Psoas muscle (tissue), 8 donors: ENCODE data around the gene LATS2. TPM values are rescaled to one million over a fixed set of nuclear protein-coding genes. Genes with fewer than 3 reads are reported as not detected.
A peak's percentile ranks its signal among the peaks of the same experiment; 100 is the strongest.

ENCODE experiments used
- ATAC-seq, 4 donors: fragments of 200-7000 bp; cut with Tn5 transposase; one replicate each; pipeline ENCODE4 v1.9.1; 2020; ENCODE audit warnings: moderate library complexity in 3 of 4, mild to moderate bottlenecking in 2 of 4
- DNase-seq, 2 donors: peaks; one replicate each; pipeline ENCODE4 v3.0.0-alpha.2; 2020
- H3K27ac ChIP-seq: fragments of 200-600 bp; one replicate; pipeline ENCODE4 v1.8.0; 2022
- H3K27me3 ChIP-seq, 3 donors: fragments of 200-600 bp in 1 of 3; one replicate each; pipeline versions ENCODE4 v1.6.1 to v1.8.0; 2013 to 2022; ENCODE audit warnings: low read length in 2 of 3, mild to moderate bottlenecking in 2 of 3, moderate library complexity in 1 of 3; ENCODE audit not compliant: insufficient read depth in 3 of 3
- H3K36me3 ChIP-seq, 2 donors: fragments of 200-600 bp in 1 of 2; one replicate each; pipeline versions ENCODE4 v1.6.1 to v1.8.0; 2013 to 2022; ENCODE audit warnings: low read depth in 1 of 2, mild to moderate bottlenecking in 1 of 2, moderate library complexity in 1 of 2; ENCODE audit not compliant: insufficient read depth in 1 of 2
- H3K4me1 ChIP-seq: fragments of 200-600 bp; one replicate; pipeline ENCODE4 v1.8.0; 2022
- H3K4me3 ChIP-seq: fragments of 200-600 bp; one replicate; pipeline ENCODE4 v1.8.0; 2022; ENCODE audit warnings: mild to moderate bottlenecking
- H3K9me3 ChIP-seq: fragments of 200-600 bp; one replicate; pipeline ENCODE4 v1.8.0; 2022
- WGBS, 3 donors: extraction: QIAGEN DNeasy Blood & Tissue Kit; methylation state at CpG; one replicate each; pipeline versions ENCODE4 v1.1.6 to v1.1.7; 2013; 5-methylcytosine and 5-hydroxymethylcytosine counted together
- intact Hi-C, 2 donors: fragments of 100-400 bp; cut with DNase I; formaldehyde crosslinking; loops; one replicate each; pipeline versions ENCODE4 v1.11.0 to v1.14.2; 2022
- polyA plus RNA-seq, 3 donors: library from polyadenylated mRNA; stranded (reverse); fragments of 200-250 nt; gene quantifications; one replicate each; pipeline ENCODE4 v1.2.3, GENCODE V29; 2013
- total RNA-seq, 4 donors: library from RNA; stranded (reverse); fragmentation: NEBNext Ultra II Directional in 2 of 4; extraction: Animal tissue kit (Norgen Biotek cat#: 25700) in 2 of 4; gene quantifications; one replicate each; pipeline versions ENCODE4 v1.2.1 to v1.2.4, GENCODE V29; 2021 to 2023
- TF ChIP-seq, protein P1 (sequence below): fragments of 200-600 bp; IDR thresholded peaks from one replicate; pipeline ENCODE4 v1.8.0; 2022; ENCODE audit warnings: antibody characterized with exemption
- donor health status: healthy with polysubstance abuse.
- donor health status: DM: no; HTN: no; CAD: no; lungs with moderate emphysema.
- donor health status: Bipolar disorder and iron deficiency.
- donor health status: healthy.
- donor health status: DM: yes; HTN: yes; CAD: no.
- donor health status: DM: no; HTN: no; CAD: no.
- donor health status: DM: no; HTN: no; CAD: no.
- donor health status: DM: yes; HTN: yes; CAD: no.

LATS2 gene
- total and polyA plus RNA-seq, 7 donors: 6.0 to 27.4 (median 23.7) TPM

DNA sequence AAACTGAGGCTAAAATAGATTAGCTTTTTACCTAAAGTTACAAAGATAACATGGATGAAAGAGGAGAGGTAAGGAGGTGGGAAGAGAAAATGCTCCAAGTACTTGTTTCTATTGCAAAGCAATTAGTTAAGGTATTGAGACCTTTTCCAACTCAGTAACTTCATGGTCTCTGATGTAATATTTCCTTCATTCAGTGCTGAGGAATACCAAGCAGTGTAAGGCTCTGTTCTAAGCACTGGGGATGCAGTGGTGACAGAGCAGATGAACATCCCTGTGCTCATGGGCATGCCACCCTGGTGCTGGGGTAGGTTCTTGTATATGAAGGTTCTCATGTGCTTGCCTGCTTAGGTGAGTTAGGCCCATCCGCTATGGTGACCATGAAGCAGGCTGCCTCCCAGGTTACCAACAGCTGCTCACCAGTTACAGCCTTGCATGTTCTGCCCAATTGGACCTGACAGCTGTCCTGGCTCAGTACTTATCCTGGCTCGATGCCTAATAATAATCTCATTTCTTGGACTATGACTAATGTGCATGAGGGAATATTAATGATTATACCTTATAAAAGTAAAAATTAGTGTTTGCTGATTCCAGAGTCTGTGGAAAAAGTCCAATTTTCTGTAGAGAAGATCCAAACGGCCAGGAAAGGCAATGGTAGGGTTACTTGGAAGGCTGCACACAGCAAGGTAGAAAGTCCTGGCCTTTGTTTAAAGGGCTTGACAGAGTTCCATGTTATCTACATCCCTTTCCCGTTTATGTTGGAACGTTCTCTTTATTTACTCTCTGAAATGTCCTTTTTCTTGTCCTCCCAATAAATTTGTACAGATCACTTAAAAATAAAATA, 48.3 kb downstream of the LATS2 start:
- ATAC-seq (peak; percentile 39 to 55 (median 48)), DNase-seq (no peak)
- intact Hi-C loops: no loop called here
- Histone ChIP-seq H3K27ac (peak overlapping the region; percentile 83), H3K4me1 (peaks cover 84% of the 10 kb centered on the region), H3K9me3 (no peaks in the 10 kb centered on the region), H3K4me3 (no peak overlapping the region), H3K36me3 (no peaks in the 10 kb centered on the region), H3K27me3 (no peaks in the 10 kb centered on the region)
- TF ChIP-seq, protein P1, sequence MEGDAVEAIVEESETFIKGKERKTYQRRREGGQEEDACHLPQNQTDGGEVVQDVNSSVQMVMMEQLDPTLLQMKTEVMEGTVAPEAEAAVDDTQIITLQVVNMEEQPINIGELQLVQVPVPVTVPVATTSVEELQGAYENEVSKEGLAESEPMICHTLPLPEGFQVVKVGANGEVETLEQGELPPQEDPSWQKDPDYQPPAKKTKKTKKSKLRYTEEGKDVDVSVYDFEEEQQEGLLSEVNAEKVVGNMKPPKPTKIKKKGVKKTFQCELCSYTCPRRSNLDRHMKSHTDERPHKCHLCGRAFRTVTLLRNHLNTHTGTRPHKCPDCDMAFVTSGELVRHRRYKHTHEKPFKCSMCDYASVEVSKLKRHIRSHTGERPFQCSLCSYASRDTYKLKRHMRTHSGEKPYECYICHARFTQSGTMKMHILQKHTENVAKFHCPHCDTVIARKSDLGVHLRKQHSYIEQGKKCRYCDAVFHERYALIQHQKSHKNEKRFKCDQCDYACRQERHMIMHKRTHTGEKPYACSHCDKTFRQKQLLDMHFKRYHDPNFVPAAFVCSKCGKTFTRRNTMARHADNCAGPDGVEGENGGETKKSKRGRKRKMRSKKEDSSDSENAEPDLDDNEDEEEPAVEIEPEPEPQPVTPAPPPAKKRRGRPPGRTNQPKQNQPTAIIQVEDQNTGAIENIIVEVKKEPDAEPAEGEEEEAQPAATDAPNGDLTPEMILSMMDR: no peak
- 13 to 27% (median 16%) methylated on average over 5 of the region's 5 CpGs for WGBS, 3 donors

DNA sequence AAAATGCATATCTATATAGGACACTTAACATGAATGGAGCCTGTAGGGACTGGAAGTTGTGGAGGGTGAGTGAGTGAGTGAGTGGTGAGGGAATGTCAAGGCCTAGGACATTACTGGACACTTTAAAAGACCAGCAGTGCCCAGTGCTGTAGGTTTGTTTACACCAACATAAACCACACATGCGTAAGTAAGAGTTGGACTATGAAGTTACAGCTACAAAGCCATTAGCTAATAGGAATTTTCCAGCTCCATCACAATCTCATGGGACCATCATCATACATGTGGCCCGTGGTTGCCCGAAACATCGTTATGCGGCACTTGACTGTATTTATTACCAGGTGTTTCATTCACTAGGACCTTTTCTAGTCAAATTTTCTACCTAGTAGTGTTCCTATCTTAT, 49.2 kb downstream of the LATS2 start:
- Histone ChIP-seq H3K9me3 (no peaks in the 10 kb centered on the region), H3K27me3 (no peaks in the 10 kb centered on the region), H3K4me3 (no peak overlapping the region), H3K4me1 (peaks cover 84% of the 10 kb centered on the region), H3K27ac (peak overlapping the region; percentile 83), H3K36me3 (no peaks in the 10 kb centered on the region)
- TF ChIP-seq, protein P1: no peak
- ATAC-seq: no peak
- WGBS, 3 donors: 56 to 62% (median 57%) methylated on average over 5 of the region's 5 CpGs
- no peak for DNase-seq
- intact Hi-C loops: no loop called here

DNA sequence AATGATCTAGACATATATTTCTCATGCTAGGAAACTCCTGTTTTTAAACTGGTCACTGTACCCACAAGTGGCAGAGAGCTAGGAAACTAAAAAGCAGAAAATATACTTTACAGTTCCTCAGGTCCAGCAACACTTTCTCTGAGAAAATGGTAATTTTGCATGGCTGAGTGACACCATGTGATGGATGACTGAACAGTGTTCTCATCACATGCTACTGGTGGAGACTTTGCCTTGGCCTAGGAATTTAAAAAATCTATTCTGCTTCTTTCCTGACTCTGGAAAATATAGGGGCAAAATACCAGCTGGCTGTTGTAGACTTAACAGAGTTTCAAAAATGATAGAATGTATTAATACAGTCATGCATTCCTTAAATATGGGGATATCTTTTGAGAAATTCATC, 50.0 kb downstream of the LATS2 start:
- ATAC-seq (no peak), DNase-seq (no peak)
- H3K27ac ChIP-seq: peak overlapping the region; percentile 33
- TF ChIP-seq, protein P1: no peak
- H3K4me1 ChIP-seq: peaks cover 85% of the 10 kb centered on the region
- no peaks in the 10 kb centered on the region for H3K36me3 ChIP-seq
- no peaks in the 10 kb centered on the region for H3K27me3 ChIP-seq
- intact Hi-C loops: no loop called here
- no peak overlapping the region for H3K4me3 ChIP-seq
- no peaks in the 10 kb centered on the region for H3K9me3 ChIP-seq

DNA sequence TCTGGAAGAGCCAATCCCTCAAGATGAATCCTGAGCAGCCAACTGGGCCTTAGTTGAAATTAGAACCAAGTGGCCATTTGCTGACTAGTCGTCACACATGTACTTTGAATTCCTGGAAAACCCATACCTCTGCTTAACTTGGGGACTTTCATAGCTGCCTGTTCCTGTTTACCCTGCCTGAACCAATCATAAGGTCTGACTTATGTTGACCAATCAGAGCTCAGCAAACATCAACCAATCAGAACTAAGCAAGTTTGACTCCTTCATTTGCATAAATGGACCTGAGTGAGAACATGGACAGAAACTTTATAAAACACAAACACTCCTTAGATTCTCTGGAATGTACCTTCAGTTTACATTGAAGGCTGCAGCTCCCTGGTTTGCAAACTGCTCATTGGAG, 50.8 kb downstream of the LATS2 start:
- WGBS, 3 donors: 13 to 22% (median 14%) methylated on average over 1 of the region's 1 CpG

More for the DNA sequence above, 50.8 kb downstream of the LATS2 start:
- no peaks in the 10 kb centered on the region for H3K27me3 ChIP-seq
- DNase-seq (no peak), ATAC-seq (peak in 3 of 4 donors; percentile 29 to 46 (median 31))
- peaks cover 84% of the 10 kb centered on the region for H3K4me1 ChIP-seq
- intact Hi-C loops: no loop called here
- H3K9me3 ChIP-seq: no peaks in the 10 kb centered on the region
- TF ChIP-seq, protein P1: no peak
- no peaks in the 10 kb centered on the region for H3K36me3 ChIP-seq
- H3K27ac ChIP-seq: peak overlapping the region; percentile 33
- H3K4me3 ChIP-seq: no peak overlapping the region
